NT2/D1 (cell line): ENCODE measurements around the gene GPR148.

Experiments
- DNase-seq: peaks from one replicate; pipeline ENCODE4 v3.0.0-alpha.2; 2011; ENCODE audit warnings: low read depth, low spot score
- H3K27me3 ChIP-seq: 2 replicates; pipeline ENCODE4 v1.6.0; 2011; ENCODE audit warnings: mild to moderate bottlenecking; ENCODE audit not compliant: insufficient read length, insufficient read depth
- H3K36me3 ChIP-seq: 2 replicates; pipeline ENCODE4 v1.6.1; 2011; ENCODE audit warnings: mild to moderate bottlenecking, low read length, mixed read lengths; ENCODE audit not compliant: insufficient read depth, insufficient read length
- H3K4me1 ChIP-seq: 2 replicates; pipeline ENCODE4 v1.5.1; 2011; ENCODE audit not compliant: insufficient read depth, insufficient read length
- H3K4me3 ChIP-seq: 2 replicates; pipeline ENCODE4 v1.5.1; 2011; ENCODE audit warnings: low read depth; ENCODE audit not compliant: insufficient read length
- H3K9ac ChIP-seq: 2 replicates; pipeline ENCODE4 v1.6.0; 2011; ENCODE audit warnings: low read depth; ENCODE audit not compliant: insufficient read length
- H3K9me3 ChIP-seq: 2 replicates; pipeline ENCODE4 v1.5.1; 2011; ENCODE audit warnings: mild to moderate bottlenecking, low read length; ENCODE audit not compliant: insufficient read depth
- SUZ12 ChIP-seq: IDR thresholded peaks from 2 replicates; pipeline ENCODE4 v1.6.1; 2011; ENCODE audit not compliant: insufficient read length, insufficient read depth; ENCODE audit errors: extremely low read depth
- YY1 ChIP-seq: IDR thresholded peaks from 2 replicates; pipeline ENCODE4 v1.6.1; 2011; ENCODE audit not compliant: insufficient read length, insufficient read depth
- ZNF274 ChIP-seq: IDR thresholded peaks from 2 replicates; pipeline ENCODE4 v1.6.1; 2011; ENCODE audit warnings: mild to moderate bottlenecking, low read depth, low read length

GPR148 gene

DNA sequence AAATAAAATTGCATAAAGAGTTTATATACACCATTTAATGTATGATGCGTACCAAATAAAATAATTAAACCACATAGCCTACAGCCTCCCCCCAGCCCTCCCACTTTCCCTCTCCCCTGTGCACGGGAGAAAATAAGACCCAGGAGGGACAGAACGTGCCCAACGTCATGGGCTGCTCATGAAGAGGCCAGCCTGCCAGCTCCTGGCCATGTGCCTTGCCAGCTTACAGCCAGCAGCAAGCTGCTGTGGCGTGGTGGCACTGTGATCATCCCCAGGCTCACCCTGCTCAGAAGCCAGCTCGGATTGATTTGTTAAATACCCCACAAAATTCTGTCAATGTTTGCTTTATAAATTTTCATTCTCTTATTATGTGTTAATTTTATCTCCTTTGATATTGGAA lies 7.6 kb downstream of the GPR148 start:
- Histone ChIP-seq H3K4me3 (no peak overlapping the region), H3K4me1 (peaks cover 3% of the 10 kb centered on the region), H3K9ac (no peak overlapping the region), H3K27me3 (no peaks in the 10 kb centered on the region), H3K36me3 (no peaks in the 10 kb centered on the region), H3K9me3 (no peaks in the 10 kb centered on the region; the same call in 1 of the 2 replicates)
- TF ChIP-seq YY1 (no peak), ZNF274 (no peak), SUZ12 (no peak)
- DNase-seq, result no peak

DNA sequence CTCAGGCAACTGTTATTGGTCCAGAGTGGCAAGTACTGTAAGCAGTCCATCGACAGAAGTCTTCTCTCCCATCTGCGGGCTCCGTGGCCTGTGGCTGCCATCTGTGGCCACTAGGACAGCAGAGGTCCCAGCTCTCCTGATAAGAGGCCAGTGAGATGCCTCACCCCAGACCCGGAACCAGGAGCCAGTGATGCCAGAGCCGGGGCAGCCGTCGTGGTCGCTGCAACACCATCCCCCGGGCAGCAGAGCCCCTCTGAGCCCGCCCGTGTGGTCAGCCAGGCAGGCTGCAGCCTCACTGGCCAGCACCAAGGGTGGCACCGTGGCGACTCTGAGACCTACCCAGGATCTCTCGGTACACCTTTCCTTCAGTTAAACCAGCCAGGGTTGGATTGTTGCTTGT lies 8.7 kb downstream of the GPR148 start:
- Histone ChIP-seq H3K4me1 (peaks cover 3% of the 10 kb centered on the region), H3K9ac (no peak overlapping the region), H3K9me3 (no peaks in the 10 kb centered on the region; the same call in 1 of the 2 replicates), H3K27me3 (no peaks in the 10 kb centered on the region), H3K4me3 (no peak overlapping the region), H3K36me3 (no peaks in the 10 kb centered on the region)
- TF ChIP-seq SUZ12 (no peak), ZNF274 (no peak), YY1 (no peak)
- no peak for DNase-seq

DNA sequence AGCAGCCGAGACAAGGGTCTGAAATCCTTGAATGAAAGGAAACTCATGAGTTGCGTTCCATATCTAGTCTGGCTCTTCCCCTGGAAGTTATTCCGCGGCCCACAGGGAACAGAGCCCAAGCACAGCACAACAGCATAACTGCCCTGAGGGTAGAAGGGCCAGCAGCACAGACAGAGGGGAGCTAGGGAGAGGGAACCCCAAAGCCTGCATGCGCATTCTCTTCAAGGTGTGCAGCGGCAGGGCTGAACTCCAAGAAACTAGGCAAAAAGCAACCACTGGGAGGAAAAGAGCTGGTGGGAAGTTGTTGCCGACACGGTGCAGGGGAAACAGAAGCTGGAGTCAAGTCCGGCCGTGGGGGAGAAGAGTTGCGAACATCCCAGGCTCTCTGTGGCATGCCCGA lies 11.8 kb downstream of the GPR148 start:
- H3K36me3 ChIP-seq, result no peaks in the 10 kb centered on the region
- no peaks in the 10 kb centered on the region for H3K9me3 ChIP-seq
- no peak overlapping the region for H3K4me3 ChIP-seq
- H3K4me1 ChIP-seq, result peaks cover 15% of the 10 kb centered on the region
- peak overlapping the region; percentile 21 for H3K9ac ChIP-seq
- no peak for DNase-seq
- TF ChIP-seq YY1 (no peak), ZNF274 (no peak), SUZ12 (no peak)
- H3K27me3 ChIP-seq, result no peaks in the 10 kb centered on the region

DNA sequence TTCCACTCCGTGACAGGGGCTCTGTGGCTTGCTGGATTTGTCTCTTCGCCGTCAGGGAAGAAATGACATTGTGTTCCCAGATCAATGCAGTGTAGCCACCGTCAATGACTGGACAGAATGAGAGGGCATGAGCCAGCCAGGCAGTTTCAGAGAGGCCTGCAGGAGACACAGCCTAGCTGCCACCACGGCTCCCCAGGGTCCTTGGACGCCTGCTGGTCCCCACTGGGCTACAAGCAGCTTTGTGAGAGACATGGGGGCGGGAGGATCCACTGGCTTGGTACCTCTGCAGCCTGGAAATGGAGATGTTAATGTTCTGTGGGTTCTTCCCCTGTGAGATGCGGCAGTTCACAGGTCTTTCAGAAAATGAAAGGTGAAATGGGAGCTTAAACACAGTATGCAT lies 14.4 kb downstream of the GPR148 start:
- H3K4me1 ChIP-seq, result peaks cover 15% of the 10 kb centered on the region
- no peaks in the 10 kb centered on the region for H3K27me3 ChIP-seq
- no peaks in the 10 kb centered on the region for H3K9me3 ChIP-seq
- no peak overlapping the region for H3K9ac ChIP-seq
- H3K36me3 ChIP-seq, result no peaks in the 10 kb centered on the region
- DNase-seq, result no peak
- TF ChIP-seq YY1 (no peak), SUZ12 (no peak), ZNF274 (no peak)
- no peak overlapping the region for H3K4me3 ChIP-seq

DNA sequence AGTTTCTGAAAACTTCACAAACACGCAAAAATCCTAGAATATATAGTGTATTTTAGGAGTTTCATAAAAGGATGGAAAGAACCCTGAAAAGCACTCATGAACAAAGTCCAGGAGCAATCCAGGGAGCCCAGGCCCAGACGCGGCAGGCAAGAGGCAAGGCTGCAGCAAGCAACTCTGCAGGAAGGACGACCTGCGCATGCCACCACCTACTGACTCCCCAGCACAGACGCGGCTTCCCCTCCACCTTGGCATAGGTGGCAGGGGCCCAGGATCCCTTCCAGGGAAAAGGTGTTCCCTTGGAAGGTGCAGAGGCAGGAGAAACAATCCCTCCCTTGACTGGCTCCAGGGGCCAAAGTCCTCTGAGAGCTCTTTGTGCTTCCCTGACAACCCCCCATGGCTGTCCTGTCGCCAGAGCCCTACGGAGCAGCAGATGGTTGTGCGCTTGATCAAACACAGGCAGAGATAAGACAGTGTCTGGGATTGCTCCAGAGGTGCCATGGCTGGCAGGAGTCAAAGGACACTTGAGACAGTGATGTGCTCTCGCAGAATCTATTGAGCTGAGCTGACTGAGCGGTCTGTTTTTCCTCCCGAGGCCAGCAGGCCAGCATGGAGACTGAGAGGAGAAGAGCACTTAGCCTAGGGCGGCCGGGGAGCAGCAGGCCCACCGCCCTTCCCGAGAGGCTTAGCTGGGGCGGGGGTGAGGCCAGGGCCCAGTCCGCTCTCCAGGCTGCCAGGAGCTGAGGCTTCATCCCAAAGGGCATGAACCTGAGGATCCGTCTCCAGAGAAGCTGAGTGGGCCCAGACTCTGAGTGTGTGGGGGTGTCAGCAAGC lies 15.6 kb downstream of the GPR148 start:
- Histone ChIP-seq H3K27me3 (no peaks in the 10 kb centered on the region), H3K36me3 (no peaks in the 10 kb centered on the region), H3K4me1 (peaks cover 15% of the 10 kb centered on the region), H3K9me3 (no peaks in the 10 kb centered on the region), H3K9ac (no peak overlapping the region), H3K4me3 (no peak overlapping the region)
- no peak for TF ChIP-seq YY1
- no peak for TF ChIP-seq SUZ12
- TF ChIP-seq ZNF274, result no peak
- no peak for DNase-seq

DNA sequence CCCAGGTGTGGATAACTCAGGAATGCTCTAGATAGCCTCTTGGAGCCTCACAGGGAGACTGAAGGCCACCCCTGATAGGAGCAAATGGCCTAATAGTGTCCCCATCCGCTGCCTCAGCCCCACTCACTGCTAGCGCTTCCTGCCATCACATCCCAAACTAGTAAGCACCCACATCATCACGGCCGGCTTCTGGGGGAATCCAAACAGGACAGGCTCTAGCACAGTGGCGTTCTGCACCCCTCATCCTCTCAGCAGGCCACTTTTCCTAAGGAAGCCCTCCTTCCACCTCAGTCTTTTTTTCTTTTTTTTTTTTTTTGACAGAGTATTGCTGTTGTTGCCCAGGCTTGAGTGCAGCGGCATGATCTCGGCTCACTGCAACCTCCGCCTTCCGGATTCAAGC lies 20.2 kb downstream of the GPR148 start:
- TF ChIP-seq YY1 (no peak), ZNF274 (no peak), SUZ12 (no peak)
- H3K36me3 ChIP-seq, result no peaks in the 10 kb centered on the region
- H3K9me3 ChIP-seq, result no peaks in the 10 kb centered on the region
- H3K27me3 ChIP-seq, result peaks cover 2% of the 10 kb centered on the region
- no peak overlapping the region for H3K9ac ChIP-seq
- H3K4me1 ChIP-seq, result peaks cover 9% of the 10 kb centered on the region
- DNase-seq, result no peak
- no peak overlapping the region for H3K4me3 ChIP-seq

DNA sequence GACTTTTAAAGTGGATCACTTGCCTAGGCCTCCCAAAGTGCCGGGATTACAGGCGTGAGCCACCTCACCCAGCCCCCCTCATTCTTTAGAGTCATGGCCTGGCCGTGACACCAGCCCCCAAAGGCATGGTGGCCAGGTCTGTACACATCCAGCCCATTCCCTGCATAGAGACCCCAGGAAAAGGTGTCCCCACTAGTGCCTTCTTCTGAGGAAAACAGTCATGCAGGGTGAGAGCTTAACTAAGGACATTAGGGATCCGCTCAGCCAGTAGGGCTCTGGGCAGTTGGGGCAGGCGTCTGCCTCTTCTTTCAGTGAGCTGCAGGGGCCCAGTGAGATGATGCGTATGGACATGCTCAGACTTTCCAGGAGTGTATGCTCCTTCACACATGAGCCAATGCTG lies 20.8 kb downstream of the GPR148 start:
- H3K36me3 ChIP-seq, result no peaks in the 10 kb centered on the region
- no peak for DNase-seq
- no peaks in the 10 kb centered on the region for H3K9me3 ChIP-seq
- no peak overlapping the region for H3K4me3 ChIP-seq
- peaks cover 7% of the 10 kb centered on the region for H3K27me3 ChIP-seq
- TF ChIP-seq YY1 (no peak), ZNF274 (no peak), SUZ12 (no peak)
- H3K4me1 ChIP-seq, result peaks cover 4% of the 10 kb centered on the region
- no peak overlapping the region for H3K9ac ChIP-seq

DNA sequence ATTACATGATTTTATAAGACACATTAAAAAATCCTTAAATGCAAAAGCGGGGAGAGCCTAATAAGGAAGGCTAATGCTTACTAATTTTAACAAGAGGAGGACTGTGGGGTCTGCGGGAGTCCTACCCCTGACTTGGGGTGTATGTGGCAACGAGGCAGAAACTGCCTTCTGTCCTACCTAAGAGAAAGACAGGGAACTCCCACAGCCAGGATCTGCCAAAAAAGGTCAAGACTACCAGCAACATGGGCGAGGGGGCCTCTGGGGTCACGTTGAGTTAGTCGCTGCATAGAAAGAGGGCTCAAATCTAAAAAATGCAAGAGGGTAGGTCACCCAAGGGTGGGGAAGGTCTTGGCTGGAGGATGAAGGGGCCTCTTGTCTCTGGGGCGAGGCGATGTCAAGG lies 25.9 kb downstream of the GPR148 start:
- Histone ChIP-seq H3K4me1 (no peaks in the 10 kb centered on the region), H3K9me3 (no peaks in the 10 kb centered on the region), H3K4me3 (peak overlapping the region; percentile 47), H3K9ac (peak overlapping the region; percentile 16), H3K36me3 (no peaks in the 10 kb centered on the region), H3K27me3 (peaks cover 44% of the 10 kb centered on the region)
- no peak for TF ChIP-seq SUZ12
- no peak for TF ChIP-seq ZNF274
- TF ChIP-seq YY1, result no peak
- no peak for DNase-seq
